ENCODE data around the gene GJA4. TPM values are rescaled to one million over a fixed set of nuclear protein-coding genes. Genes with fewer than 3 reads are reported as not detected.

Gene GJA4
- total RNA-seq, 2 experiments from 2014 or later = not detected

DNA sequence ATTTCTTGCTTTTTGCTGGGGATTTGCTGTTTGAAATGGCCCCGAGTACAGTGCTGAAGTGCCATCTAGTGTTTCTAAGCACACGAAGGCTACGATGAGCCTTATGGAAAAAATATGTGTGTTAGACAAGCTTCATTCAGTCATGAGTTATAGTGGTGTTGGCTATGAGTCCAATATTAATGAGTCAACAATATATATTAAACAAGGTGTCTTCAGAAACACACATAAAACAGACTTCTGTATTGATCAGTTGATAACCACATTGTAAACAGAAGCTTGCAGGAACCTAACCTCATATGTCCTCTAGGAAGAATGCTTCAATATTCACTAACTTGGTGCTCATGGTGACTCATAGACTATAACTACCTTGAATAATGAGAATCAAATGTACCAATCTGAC, 39.6 kb upstream of the GJA4 start:
- no peaks in the 10 kb centered on the region for H3K9me2 ChIP-seq (ENCODE audit: insufficient read depth, low read length)
- no peaks in the 10 kb centered on the region for H3K4me1 ChIP-seq (ENCODE audit: insufficient read depth, low read length, poor library complexity, severe bottlenecking)
- intact Hi-C loops (cut with micrococcal nuclease; ENCODE audit: unreplicated experiment) = no loop called here
- H2AFZ ChIP-seq (ENCODE audit: low read length) = no peak overlapping the region
- DNase-seq (ENCODE audit: low spot score) = no peak
- POLR2A ChIA-PET = interaction anchor here (0.7 kb wide), 1 partner anchor 202 kb away, joined by 3 read pairs; no protein-coding TSS in a partner anchor
- no peaks in the 10 kb centered on the region for H3K36me3 ChIP-seq (ENCODE audit: insufficient read depth, low read length)
- no TSS peak for BruUV-seq (replicated peaks)
- TF ChIP-seq EZH2phosphoT487 (IDR thresholded peaks at IDR 0.05; ENCODE audit: borderline replicate concordance, low read depth, low read length) (no peak), CTCF (conservative IDR thresholded peaks at IDR 0.05; ENCODE audit: low read length) (0 out of 2 replicates have a peak, but pooled peaks have one; percentile 16)
- H3K4me2 ChIP-seq (ENCODE audit: low read length) = no peak overlapping the region
- no peaks in the 10 kb centered on the region for H3K79me2 ChIP-seq (ENCODE audit: insufficient read depth, low read depth, low read length)
- H3K4me3 ChIP-seq (ENCODE audit: low read depth, low read length, poor library complexity, severe bottlenecking) = no peak overlapping the region
- H3K9me3 ChIP-seq (ENCODE audit: low read length) = no peaks in the 10 kb centered on the region
- no peak overlapping the region for H3K27ac ChIP-seq (ENCODE audit: low read depth, low read length, poor library complexity, severe bottlenecking)
- CTCF ChIA-PET (ENCODE audit: unreplicated experiment) = no interaction called here
- H4K20me1 ChIP-seq (ENCODE audit: insufficient read depth, low read length) = no peaks in the 10 kb centered on the region

- Histone ChIP-seq H3K9me3 (ENCODE audit: low read length) (no peaks in the 10 kb centered on the region), H3K4me1 (ENCODE audit: insufficient read depth, low read length, poor library complexity, severe bottlenecking) (no peaks in the 10 kb centered on the region), H3K27ac (ENCODE audit: low read depth, low read length, poor library complexity, severe bottlenecking) (no peak within 1 kb of the TSS), H4K20me1 (ENCODE audit: insufficient read depth, low read length) (no peaks in the 10 kb centered on the region), H3K36me3 (ENCODE audit: insufficient read depth, low read length) (no peaks in the 10 kb centered on the region), H3K79me2 (ENCODE audit: insufficient read depth, low read depth, low read length) (no peaks in the 10 kb centered on the region), H2AFZ (ENCODE audit: low read length) (no peak within 1 kb of the TSS), H3K4me3 (ENCODE audit: low read depth, low read length, poor library complexity, severe bottlenecking) (no peak within 1 kb of the TSS), H3K9me2 (ENCODE audit: insufficient read depth, low read length) (no peaks in the 10 kb centered on the region), H3K4me2 (ENCODE audit: low read length) (no peak within 1 kb of the TSS)
- no TSS peak for BruUV-seq (replicated peaks)
- POLR2A ChIA-PET = no interaction called here
- no peak for DNase-seq (ENCODE audit: low spot score)
- no peak for TF ChIP-seq EZH2phosphoT487 (IDR thresholded peaks at IDR 0.05; ENCODE audit: borderline replicate concordance, low read depth, low read length)
- intact Hi-C loops (cut with micrococcal nuclease; ENCODE audit: unreplicated experiment) = no loop called here
- CTCF ChIA-PET (ENCODE audit: unreplicated experiment) = no interaction called here
These were observed 37.7 kb upstream of the GJA4 start, which contains the start of gene GJB5 for GRCh38 chr1:34754964-34755637. TSS of gene GJB5 (plus strand) at chr1:34755047. CDS start at chr1:34757331, 2,284 bp downstream.

GRCh38 chr1:34755961-34756360, 36.8 kb upstream of the GJA4 start:
- no TSS peak for BruUV-seq (replicated peaks)
- no peak for DNase-seq (ENCODE audit: low spot score)
- H3K79me2 ChIP-seq (ENCODE audit: insufficient read depth, low read depth, low read length) = no peaks in the 10 kb centered on the region
- H3K4me1 ChIP-seq (ENCODE audit: insufficient read depth, low read length, poor library complexity, severe bottlenecking) = no peaks in the 10 kb centered on the region
- intact Hi-C loops (cut with micrococcal nuclease; ENCODE audit: unreplicated experiment) = no loop called here
- no peak overlapping the region for H3K27ac ChIP-seq (ENCODE audit: low read depth, low read length, poor library complexity, severe bottlenecking)
- H3K9me2 ChIP-seq (ENCODE audit: insufficient read depth, low read length) = no peaks in the 10 kb centered on the region
- H3K9me3 ChIP-seq (ENCODE audit: low read length) = no peaks in the 10 kb centered on the region
- CTCF ChIA-PET (ENCODE audit: unreplicated experiment) = no interaction called here
- H3K4me2 ChIP-seq (ENCODE audit: low read length) = no peak overlapping the region
- H3K4me3 ChIP-seq (ENCODE audit: low read depth, low read length, poor library complexity, severe bottlenecking) = no peak overlapping the region
- no peaks in the 10 kb centered on the region for H3K36me3 ChIP-seq (ENCODE audit: insufficient read depth, low read length)
- TF ChIP-seq CTCF (conservative IDR thresholded peaks at IDR 0.05; ENCODE audit: low read length) = no peak
- no peak for TF ChIP-seq EZH2phosphoT487 (IDR thresholded peaks at IDR 0.05; ENCODE audit: borderline replicate concordance, low read depth, low read length)
- no peak overlapping the region for H2AFZ ChIP-seq (ENCODE audit: low read length)
- POLR2A ChIA-PET = no interaction called here
- no peaks in the 10 kb centered on the region for H4K20me1 ChIP-seq (ENCODE audit: insufficient read depth, low read length)
